Measurements from ENCODE around the gene PSRC1.

DNA sequence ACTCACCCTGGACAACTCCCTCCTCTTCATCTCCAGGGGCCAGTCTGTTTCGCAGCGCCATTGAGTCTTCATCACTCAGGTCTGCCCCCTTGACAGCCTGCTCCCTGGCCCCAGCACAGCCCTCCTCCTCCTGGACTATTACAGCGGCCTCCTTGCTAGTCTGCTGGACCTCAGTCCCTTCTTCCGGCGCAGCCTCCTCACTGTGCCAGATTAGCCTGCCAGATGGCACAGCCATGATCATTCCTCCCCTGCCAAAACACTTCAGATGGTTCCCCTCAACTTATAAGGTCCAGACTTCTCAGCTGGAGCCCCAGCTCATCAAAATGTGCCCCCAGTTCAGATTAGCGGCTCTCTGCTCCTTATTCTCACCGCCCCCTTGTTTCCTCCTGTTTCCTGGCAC is 40.6 kb downstream of the PSRC1 start:
- TF ChIP-seq TCF12 (IDR thresholded peaks at IDR 0.05; ENCODE audit: low read depth, low read length): no peak
- no peak for TF ChIP-seq EZH2 (IDR thresholded peaks at IDR 0.05; ENCODE audit: low read depth, low read length, severe bottlenecking)
- no peak for TF ChIP-seq CTCF (IDR thresholded peaks at IDR 0.05; ENCODE audit: control extremely low read depth in 1 of 3, insufficient read depth in 1 of 3, low read depth in 1 of 3, low read length in 3 of 3)
- no peak for TF ChIP-seq MAX (IDR thresholded peaks at IDR 0.05)
- no peak for TF ChIP-seq EP300 (IDR thresholded peaks at IDR 0.05; ENCODE audit: borderline replicate concordance in 1 of 2, low read depth in 2 of 2, low read length in 2 of 2)
- no peak for TF ChIP-seq POLR2AphosphoS5 (IDR thresholded peaks at IDR 0.05; ENCODE audit: low read depth, low read length)
- no peak for TF ChIP-seq POLR2A (IDR thresholded peaks at IDR 0.05; ENCODE audit: control extremely low read depth in 1 of 2, low read depth in 2 of 2, low read length in 2 of 2)
- TF ChIP-seq RAD21 (IDR thresholded peaks at IDR 0.05 in 1 of 2, conservative IDR thresholded peaks at IDR 0.05 in 1 of 2; ENCODE audit: low read depth in 2 of 2, low read length in 2 of 2): no peak
- no peak for TF ChIP-seq NRF1 (IDR thresholded peaks at IDR 0.05; ENCODE audit: low read depth, low read length)
- TF ChIP-seq SIN3A (conservative IDR thresholded peaks at IDR 0.05 in 1 of 2, IDR thresholded peaks at IDR 0.05 in 1 of 2; ENCODE audit: low read depth in 1 of 2, low read length in 2 of 2): no peak
